Breast epithelium (tissue), 4 donors: ENCODE data around the gene TMCC3. TPM values are rescaled to one million over a fixed set of nuclear protein-coding genes. Genes with fewer than 3 reads are reported as not detected.

Source experiments
- DNase-seq, 2 donors: peaks; one replicate each; pipeline ENCODE4 v3.0.0-alpha.2; 2019; ENCODE audit warnings: low spot score in 2 of 2
- H3K27ac ChIP-seq, 2 donors: fragments of 200-600 bp; sonication (generic) in 1 of 2; one replicate each; pipeline ENCODE4 v1.5.1; 2016 to 2019; ENCODE audit warnings: mild to moderate bottlenecking in 1 of 2
- H3K27me3 ChIP-seq, 2 donors: fragments of 200-600 bp; sonication (generic) in 1 of 2; one replicate each; pipeline versions ENCODE4 v1.5.1 to v1.6.0; 2017 to 2019; ENCODE audit warnings: control low read depth in 1 of 2, mild to moderate bottlenecking in 1 of 2
- H3K36me3 ChIP-seq: fragments of 200-600 bp; one replicate; pipeline ENCODE4 v1.5.1; 2019
- H3K4me1 ChIP-seq, 2 donors: fragments of 200-600 bp; sonication (generic); one replicate each; pipeline ENCODE4 v1.5.1; 2016 to 2019; ENCODE audit warnings: control low read depth in 1 of 2
- H3K4me3 ChIP-seq, 3 donors: fragments of 200-600 bp; sonication (generic); 1 replicate in 2 of 3; 2 replicates in 1 of 3; pipeline ENCODE4 v1.5.1; 2016 to 2019; ENCODE audit warnings: mild to moderate bottlenecking in 3 of 3, moderate library complexity in 2 of 3
- H3K9me3 ChIP-seq, 2 donors: fragments of 200-600 bp; sonication (generic) in 1 of 2; one replicate each; pipeline ENCODE4 v1.5.1; 2016 to 2019; ENCODE audit warnings: control low read depth in 1 of 2
- CTCF ChIP-seq, 3 donors: fragments of 450-650 bp; IDR thresholded peaks; one replicate each; pipeline ENCODE4 v1.5.1; 2016 to 2017; ENCODE audit warnings: antibody characterized with exemption in 3 of 3, mild to moderate bottlenecking in 3 of 3, moderate library complexity in 3 of 3
- POLR2A ChIP-seq: fragments of 450-650 bp; IDR thresholded peaks from one replicate; pipeline ENCODE4 v1.6.1; 2016; ENCODE audit warnings: antibody characterized with exemption, mild to moderate bottlenecking, moderate library complexity
- POLR2AphosphoS5 ChIP-seq, 3 donors: sonication (generic); formaldehyde crosslinking; IDR thresholded peaks; one replicate each; pipeline ENCODE4 v1.6.1; 2017; ENCODE audit warnings: antibody characterized with exemption in 3 of 3
- intact Hi-C: fragments of 100-400 bp; cut with DNase I; formaldehyde crosslinking; loops from one replicate; pipeline ENCODE4 v1.15.1; 2023; ENCODE audit warnings: low total_unique reads
- total RNA-seq, 3 donors: library from RNA; depleted of rRNA; stranded (reverse); fragments of >200 nt; gene quantifications; one replicate each; pipeline ENCODE4 v1.1.0, GENCODE V29; 2016

The TMCC3 gene
- total RNA-seq, 3 donors from 2014 or later: 8.3 to 17.0 (median 8.9) TPM

- intact Hi-C loops: no loop called here
- Histone ChIP-seq H3K36me3 (no peaks in the 10 kb centered on the region), H3K27me3 (no peaks in the 10 kb centered on the region), H3K27ac (no peak overlapping the region), H3K4me1 (no peaks in the 10 kb centered on the region), H3K9me3 (no peaks in the 10 kb centered on the region), H3K4me3 (no peak overlapping the region)
- TF ChIP-seq POLR2AphosphoS5 (IDR thresholded peaks at IDR 0.05): no peak
- no peak for TF ChIP-seq CTCF (IDR thresholded peaks at IDR 0.05)
- no peak for TF ChIP-seq POLR2A
- no peak for DNase-seq
Measured at GRCh38 chr12:94663702-94664101, 13.3 kb upstream of the TMCC3 start.

GRCh38 chr12:94663071-94663470 is 12.7 kb upstream of the TMCC3 start:
- intact Hi-C loops: no loop called here
- H3K36me3 ChIP-seq: no peaks in the 10 kb centered on the region
- H3K9me3 ChIP-seq: no peaks in the 10 kb centered on the region
- H3K27ac ChIP-seq: no peak overlapping the region
- H3K4me1 ChIP-seq: no peaks in the 10 kb centered on the region
- TF ChIP-seq CTCF (IDR thresholded peaks at IDR 0.05): no peak
- TF ChIP-seq POLR2AphosphoS5 (IDR thresholded peaks at IDR 0.05): no peak
- no peak for TF ChIP-seq POLR2A
- no peak overlapping the region for H3K4me3 ChIP-seq
- no peak for DNase-seq
- H3K27me3 ChIP-seq: no peaks in the 10 kb centered on the region

GRCh38 chr12:94660436-94660835 is 10.1 kb upstream of the TMCC3 start:
- Histone ChIP-seq H3K4me1 (no peaks in the 10 kb centered on the region), H3K27me3 (no peaks in the 10 kb centered on the region), H3K4me3 (no peak overlapping the region), H3K9me3 (no peaks in the 10 kb centered on the region), H3K27ac (no peak overlapping the region), H3K36me3 (no peaks in the 10 kb centered on the region)
- no peak for DNase-seq
- no peak for TF ChIP-seq CTCF (IDR thresholded peaks at IDR 0.05)
- no peak for TF ChIP-seq POLR2AphosphoS5 (IDR thresholded peaks at IDR 0.05)
- no peak for TF ChIP-seq POLR2A
- intact Hi-C loops: no loop called here

- no peak for DNase-seq
- Histone ChIP-seq H3K4me3 (no peak overlapping the region), H3K27ac (peak overlapping the region in 1 of 2 donors; percentile 8), H3K27me3 (no peaks in the 10 kb centered on the region), H3K36me3 (no peaks in the 10 kb centered on the region), H3K4me1 (no peaks in the 10 kb centered on the region), H3K9me3 (no peaks in the 10 kb centered on the region)
- intact Hi-C loops: no loop called here
- TF ChIP-seq CTCF (IDR thresholded peaks at IDR 0.05): no peak
- TF ChIP-seq POLR2AphosphoS5 (IDR thresholded peaks at IDR 0.05): no peak
- TF ChIP-seq POLR2A: no peak
Measured at GRCh38 chr12:94659346-94659930, 9.1 kb upstream of the TMCC3 start.

- Histone ChIP-seq H3K4me1 (no peaks in the 10 kb centered on the region), H3K27ac (peak overlapping the region in 1 of 2 donors; percentile 8), H3K27me3 (no peaks in the 10 kb centered on the region), H3K4me3 (no peak overlapping the region), H3K9me3 (no peaks in the 10 kb centered on the region), H3K36me3 (no peaks in the 10 kb centered on the region)
- intact Hi-C loops: no loop called here
- TF ChIP-seq POLR2A: no peak
- no peak for TF ChIP-seq POLR2AphosphoS5 (IDR thresholded peaks at IDR 0.05)
- TF ChIP-seq CTCF (IDR thresholded peaks at IDR 0.05): no peak
- DNase-seq: no peak
Measured at GRCh38 chr12:94658931-94659330, 8.6 kb upstream of the TMCC3 start.
